GM12878 (cell line): ENCODE measurements around the gene WWC2. TPM values are rescaled to one million over a fixed set of nuclear protein-coding genes. Genes with fewer than 3 reads are reported as not detected.

Experiments used
- ATAC-seq: fragments of 200-7000 bp; cut with Tn5 transposase; 3 replicates; pipeline ENCODE4 v1.9.1; 2020; ENCODE audit warnings: mild to moderate bottlenecking, moderate library complexity
- BruUV-seq: library from RNA; stranded (reverse); fragments of 400-500 nt; replicated peaks from 2 replicates; lab custom pipeline; 2021; lab: Mats Ljungman, UMichigan
- CTCF ChIA-PET: fragments of 300-600 bp; sonication (Branson Sonifier 250); formaldehyde crosslinking; extraction: SDS; loops from one replicate; lab custom pipeline; 2021; ENCODE audit warnings: inconsistent platforms; lab: Yijun Ruan, JAX
- POLR2A ChIA-PET: fragments of 350-600 bp; formaldehyde crosslinking; extraction: SDS; loops from one replicate; lab custom pipeline; 2021; ENCODE audit warnings: inconsistent platforms; lab: Charles Lee
- RAD21 ChIA-PET: fragments of 300-600 bp; sonication (Branson Sonifier 250); formaldehyde crosslinking; loops from one replicate; lab custom pipeline; 2023; ENCODE audit warnings: antibody characterized with exemption; ENCODE audit not compliant: unreplicated experiment; lab: Charles Lee
- SMC1A ChIA-PET: fragments of 300-600 bp; sonication (Branson Sonifier 250); formaldehyde crosslinking; loops from one replicate; lab custom pipeline; 2023; ENCODE audit not compliant: unreplicated experiment, uncharacterized antibody; lab: Charles Lee
- DNase-seq: peaks from one replicate; pipeline ENCODE4 v3.0.0-alpha.2; 2011; ENCODE audit warnings: low read depth, low spot score
- FAIRE-seq: peaks from 3 replicates; lab custom pipeline; 2011; peaks lifted over from hg19 to GRCh38; lab: Jason Lieb, UNC
- H2AFZ ChIP-seq: 2 replicates; pipeline ENCODE4 v1.6.0; 2011; ENCODE audit warnings: low read depth, low read length, control low read depth; ENCODE audit not compliant: control insufficient read depth
- H3K27ac ChIP-seq: 2 replicates; pipeline ENCODE4 v1.5.1; 2011; ENCODE audit warnings: control low read depth; ENCODE audit not compliant: control insufficient read depth, insufficient read depth
- H3K27me3 ChIP-seq, 2 experiments: replicated peaks in 1 of 2; 2 replicates each; pipeline versions ENCODE4 v1.6.0 to v1.6.1; 2011; ENCODE audit warnings: low read length in 1 of 2; ENCODE audit not compliant: control insufficient read depth in 2 of 2, insufficient read depth in 2 of 2
- H3K36me3 ChIP-seq, 2 experiments: 2 replicates each; pipeline ENCODE4 v1.5.1; 2011; ENCODE audit warnings: low read length in 1 of 2; ENCODE audit not compliant: control insufficient read depth in 2 of 2, insufficient read depth in 2 of 2
- H3K4me1 ChIP-seq: 2 replicates; pipeline ENCODE4 v1.6.1; 2011; ENCODE audit warnings: mild to moderate bottlenecking, low read length, moderate library complexity, mixed read lengths; ENCODE audit not compliant: control insufficient read depth, insufficient read depth
- H3K4me2 ChIP-seq: 2 replicates; pipeline ENCODE4 v1.6.0; 2011; ENCODE audit warnings: control low read depth; ENCODE audit not compliant: control insufficient read depth, insufficient read depth
- H3K4me3 ChIP-seq: fragments of 200-600 bp; sonication (generic); 2 replicates; pipeline ENCODE4 v1.5.1; 2016
- H3K79me2 ChIP-seq: 2 replicates; pipeline ENCODE4 v1.6.0; 2011; ENCODE audit warnings: low read length; ENCODE audit not compliant: control insufficient read depth, insufficient read depth
- H3K9ac ChIP-seq: 2 replicates; pipeline ENCODE4 v1.8.0; 2011; ENCODE audit warnings: low read length, control low read depth, mixed read lengths; ENCODE audit not compliant: control insufficient read depth, insufficient read depth
- H3K9me3 ChIP-seq: replicated peaks from 3 replicates; pipeline ENCODE4 v1.5.1; 2011; ENCODE audit warnings: mild to moderate bottlenecking, low read length; ENCODE audit not compliant: control insufficient read depth, insufficient read depth
- H4K20me1 ChIP-seq: 2 replicates; pipeline ENCODE4 v1.6.0; 2011; ENCODE audit not compliant: control insufficient read depth, insufficient read depth
- ASH2L ChIP-seq: fragments of 300-600, 200-600 bp; sonication (generic); IDR thresholded peaks from 2 replicates; pipeline ENCODE4 v1.6.1; 2017; ENCODE audit warnings: low read depth, mild to moderate bottlenecking, borderline replicate concordance
- EGR1 ChIP-seq, 2 experiments: IDR thresholded peaks; 1 replicate in 1 of 2; 2 replicates in 1 of 2; pipeline ENCODE4 v1.6.1; 2011 to 2012; ENCODE audit warnings: low read depth in 2 of 2, low read length in 2 of 2, borderline replicate concordance in 1 of 2, mild to moderate bottlenecking in 1 of 2, moderate library complexity in 1 of 2
- LARP7 ChIP-seq: fragments of 450-650 bp; IDR thresholded peaks from 2 replicates; pipeline ENCODE4 v1.6.1; 2017; ENCODE audit warnings: mild to moderate bottlenecking
- NFYA ChIP-seq: IDR thresholded peaks from 2 replicates; pipeline ENCODE4 v1.6.1; 2011; ENCODE audit warnings: low read depth, mild to moderate bottlenecking, low read length, improper control_type of control experiment, borderline replicate concordance
- PML ChIP-seq: IDR thresholded peaks from 2 replicates; pipeline ENCODE4 v1.6.1; 2012; ENCODE audit warnings: low read length, inconsistent platforms
- SIN3A ChIP-seq: IDR thresholded peaks from 2 replicates; pipeline ENCODE4 v1.6.1; 2012; ENCODE audit warnings: low read depth, low read length, improper control_type of control experiment
- SMAD1 ChIP-seq: fragments of 450-650 bp; IDR thresholded peaks from 2 replicates; pipeline ENCODE4 v1.6.1; 2018; ENCODE audit warnings: mild to moderate bottlenecking, low read depth; ENCODE audit not compliant: partially characterized antibody
- WGBS: methylation state at CpG from one replicate; pipeline ENCODE4 v1.1.6; 2016; ENCODE audit warnings: low lambda C conversion rate; ENCODE audit not compliant: insufficient replicate concordance, insufficient coverage; ENCODE audit errors: missing lambda C conversion rate; 5-methylcytosine and 5-hydroxymethylcytosine counted together
- in situ Hi-C: fragments of 300-500 bp; cut with MboI; formaldehyde crosslinking; loops from 9 replicates; pipeline ENCODE4 v1.14.3; 2018; ENCODE audit warnings: mixed read lengths
- intact Hi-C: fragments of 100-400 bp; cut with micrococcal nuclease; formaldehyde crosslinking; loops from one replicate; pipeline ENCODE4 v1.14.2; 2022; ENCODE audit not compliant: unreplicated experiment
- polyA plus RNA-seq, 11 experiments: library from polyadenylated mRNA; depleted of rRNA in 4 of 11; unstranded in 6 of 11; stranded (reverse) in 5 of 11; fragments of >200 nt; fragmentation: Nextera tagmentation in 4 of 11; fragmentation: Illumina TruSeq in 1 of 11; extraction: Ambion mirVana in 4 of 11; extraction: Trizol in 1 of 11; gene quantifications; 1 replicate in 1 of 11; 2 replicates in 10 of 11; pipeline versions ENCODE4 v1.2.1 to v1.2.3, GENCODE V29; 2011 to 2016; ENCODE audit warnings: inconsistent platforms in 2 of 11, missing spikeins in 2 of 11, low read depth in 1 of 11
- total RNA-seq, 4 experiments: library from RNA; depleted of rRNA in 3 of 4; stranded (reverse); fragments of >200 nt in 3 of 4; fragmentation: Illumina TruSeq in 1 of 4; extraction: Trizol in 1 of 4; gene quantifications; 2 replicates each; pipeline versions ENCODE4 v1.2.1 to v1.2.3, GENCODE V29; 2013 to 2021
- TF ChIP-seq, protein P1 (sequence below): IDR thresholded peaks from 2 replicates; pipeline ENCODE4 v1.6.1; 2012; ENCODE audit warnings: improper control_type of control experiment, low read depth, low read length; ENCODE audit not compliant: insufficient replicate concordance

WWC2 gene
- total and polyA plus RNA-seq, 10 of the 15 experiments (the other 5 are each of a cell fraction or from before 2014, with no cell fraction given) = 0.02 to 0.72 (median 0.06) TPM; not detected in 3

DNA sequence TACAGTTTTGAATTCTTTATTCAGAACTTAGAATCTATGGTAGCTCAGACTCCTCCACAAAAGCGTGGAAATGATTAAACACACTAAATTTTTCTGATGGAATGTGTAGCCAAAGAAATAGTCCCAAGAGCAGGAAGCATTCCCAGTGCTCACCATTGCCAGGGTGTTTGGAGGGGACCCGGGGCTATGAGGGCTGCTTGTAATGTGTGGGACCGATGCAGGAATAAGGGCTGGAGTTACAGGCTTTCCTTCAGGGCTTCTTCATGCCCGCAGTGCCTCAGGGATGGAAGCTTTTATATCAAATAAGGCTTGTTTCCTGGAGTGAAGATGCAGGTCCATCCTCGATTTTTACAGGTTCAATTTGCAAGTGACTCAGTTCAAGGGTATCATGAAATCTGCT, 25.8 kb downstream of the WWC2 start:
- H4K20me1 ChIP-seq = no peaks in the 10 kb centered on the region
- FAIRE-seq = no peak
- intact Hi-C loops = no loop called here
- H3K27ac ChIP-seq = no peak overlapping the region
- no peaks in the 10 kb centered on the region for H3K4me1 ChIP-seq
- no peak overlapping the region for H3K4me2 ChIP-seq
- RAD21 ChIA-PET = no interaction called here
- no peak overlapping the region for H2AFZ ChIP-seq
- H3K79me2 ChIP-seq = no peaks in the 10 kb centered on the region
- SMC1A ChIA-PET = no interaction called here
- DNase-seq = no peak
- no peaks in the 10 kb centered on the region for H3K9me3 ChIP-seq
- POLR2A ChIA-PET = no interaction called here
- WGBS = 6% methylated on average over 5 of the region's 5 CpGs
- TF ChIP-seq SMAD1 (no peak), NFYA (no peak), LARP7 (no peak), PML (no peak), EGR1 (IDR thresholded peaks at IDR 0.05; ENCODE audit: borderline replicate concordance in 1 of 2, low read depth in 2 of 2, low read length in 2 of 2) (no peak), ASH2L (no peak), SIN3A (no peak)
- TF ChIP-seq, protein P1, sequence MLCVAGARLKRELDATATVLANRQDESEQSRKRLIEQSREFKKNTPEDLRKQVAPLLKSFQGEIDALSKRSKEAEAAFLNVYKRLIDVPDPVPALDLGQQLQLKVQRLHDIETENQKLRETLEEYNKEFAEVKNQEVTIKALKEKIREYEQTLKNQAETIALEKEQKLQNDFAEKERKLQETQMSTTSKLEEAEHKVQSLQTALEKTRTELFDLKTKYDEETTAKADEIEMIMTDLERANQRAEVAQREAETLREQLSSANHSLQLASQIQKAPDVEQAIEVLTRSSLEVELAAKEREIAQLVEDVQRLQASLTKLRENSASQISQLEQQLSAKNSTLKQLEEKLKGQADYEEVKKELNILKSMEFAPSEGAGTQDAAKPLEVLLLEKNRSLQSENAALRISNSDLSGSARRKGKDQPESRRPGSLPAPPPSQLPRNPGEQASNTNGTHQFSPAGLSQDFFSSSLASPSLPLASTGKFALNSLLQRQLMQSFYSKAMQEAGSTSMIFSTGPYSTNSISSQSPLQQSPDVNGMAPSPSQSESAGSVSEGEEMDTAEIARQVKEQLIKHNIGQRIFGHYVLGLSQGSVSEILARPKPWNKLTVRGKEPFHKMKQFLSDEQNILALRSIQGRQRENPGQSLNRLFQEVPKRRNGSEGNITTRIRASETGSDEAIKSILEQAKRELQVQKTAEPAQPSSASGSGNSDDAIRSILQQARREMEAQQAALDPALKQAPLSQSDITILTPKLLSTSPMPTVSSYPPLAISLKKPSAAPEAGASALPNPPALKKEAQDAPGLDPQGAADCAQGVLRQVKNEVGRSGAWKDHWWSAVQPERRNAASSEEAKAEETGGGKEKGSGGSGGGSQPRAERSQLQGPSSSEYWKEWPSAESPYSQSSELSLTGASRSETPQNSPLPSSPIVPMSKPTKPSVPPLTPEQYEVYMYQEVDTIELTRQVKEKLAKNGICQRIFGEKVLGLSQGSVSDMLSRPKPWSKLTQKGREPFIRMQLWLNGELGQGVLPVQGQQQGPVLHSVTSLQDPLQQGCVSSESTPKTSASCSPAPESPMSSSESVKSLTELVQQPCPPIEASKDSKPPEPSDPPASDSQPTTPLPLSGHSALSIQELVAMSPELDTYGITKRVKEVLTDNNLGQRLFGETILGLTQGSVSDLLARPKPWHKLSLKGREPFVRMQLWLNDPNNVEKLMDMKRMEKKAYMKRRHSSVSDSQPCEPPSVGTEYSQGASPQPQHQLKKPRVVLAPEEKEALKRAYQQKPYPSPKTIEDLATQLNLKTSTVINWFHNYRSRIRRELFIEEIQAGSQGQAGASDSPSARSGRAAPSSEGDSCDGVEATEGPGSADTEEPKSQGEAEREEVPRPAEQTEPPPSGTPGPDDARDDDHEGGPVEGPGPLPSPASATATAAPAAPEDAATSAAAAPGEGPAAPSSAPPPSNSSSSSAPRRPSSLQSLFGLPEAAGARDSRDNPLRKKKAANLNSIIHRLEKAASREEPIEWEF = no peak
- BruUV-seq = no TSS peak
- in situ Hi-C loops = no loop called here
- CTCF ChIA-PET = interaction anchor here (1.0 kb wide), 1 partner anchor 23 kb away, joined by 3 read pairs; no protein-coding TSS in a partner anchor
- no peak for ATAC-seq
- no peak overlapping the region for H3K9ac ChIP-seq
- no peak overlapping the region for H3K4me3 ChIP-seq
- H3K36me3 ChIP-seq = no peaks in the 10 kb centered on the region
- no peaks in the 10 kb centered on the region; a peak in 1 of 4 replicates for H3K27me3 ChIP-seq
